ENCODE results near the gene NFE2L2. TPM values are rescaled to one million over a fixed set of nuclear protein-coding genes. Genes with fewer than 3 reads are reported as not detected.
"Not testable (repeated sequence)": the region's sequence is repeated elsewhere in the genome, so short reads cannot be mapped to it uniquely, and the experiment has no call there.

NFE2L2 gene
- total and polyA plus RNA-seq, 12 donors: 26.4 to 67.9 (median 54.9) TPM

DNA sequence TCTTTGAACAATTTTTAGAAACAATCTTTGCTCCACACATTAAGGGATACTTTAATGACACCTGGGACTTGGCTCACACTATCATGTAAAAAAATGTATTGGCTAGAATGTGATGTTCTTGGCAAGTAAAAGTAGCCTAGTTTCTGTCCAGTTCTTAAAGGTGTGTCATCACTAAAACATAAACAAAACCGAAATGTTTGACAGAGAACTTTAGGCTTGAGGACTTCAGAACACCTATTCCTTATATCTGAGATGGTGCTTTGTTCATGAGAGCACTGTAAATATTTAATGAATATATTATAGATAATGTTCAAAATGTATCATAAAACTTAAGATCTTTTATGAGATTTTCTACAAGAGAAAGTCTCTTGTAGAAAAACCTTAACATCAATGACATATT is 71.7 kb downstream of the NFE2L2 start:
- no peak overlapping the region for H3K27ac ChIP-seq
- ATAC-seq (no peak), DNase-seq (no peak)
- no peak overlapping the region for H3K4me3 ChIP-seq
- 85 to 96% methylated on average over 1 of the region's 1 CpG for WGBS, 2 donors
- H3K9me3 ChIP-seq: no peaks in the 10 kb centered on the region
- H3K27me3 ChIP-seq: no peaks in the 10 kb centered on the region
- H3K4me1 ChIP-seq: peaks cover 0 to 9% (median 0%) of the 10 kb centered on the region in 9 donors
- intact Hi-C loops (cut with DNase I): no loop called here
- H3K36me3 ChIP-seq: no peaks in the 10 kb centered on the region
- TF ChIP-seq, protein P1, sequence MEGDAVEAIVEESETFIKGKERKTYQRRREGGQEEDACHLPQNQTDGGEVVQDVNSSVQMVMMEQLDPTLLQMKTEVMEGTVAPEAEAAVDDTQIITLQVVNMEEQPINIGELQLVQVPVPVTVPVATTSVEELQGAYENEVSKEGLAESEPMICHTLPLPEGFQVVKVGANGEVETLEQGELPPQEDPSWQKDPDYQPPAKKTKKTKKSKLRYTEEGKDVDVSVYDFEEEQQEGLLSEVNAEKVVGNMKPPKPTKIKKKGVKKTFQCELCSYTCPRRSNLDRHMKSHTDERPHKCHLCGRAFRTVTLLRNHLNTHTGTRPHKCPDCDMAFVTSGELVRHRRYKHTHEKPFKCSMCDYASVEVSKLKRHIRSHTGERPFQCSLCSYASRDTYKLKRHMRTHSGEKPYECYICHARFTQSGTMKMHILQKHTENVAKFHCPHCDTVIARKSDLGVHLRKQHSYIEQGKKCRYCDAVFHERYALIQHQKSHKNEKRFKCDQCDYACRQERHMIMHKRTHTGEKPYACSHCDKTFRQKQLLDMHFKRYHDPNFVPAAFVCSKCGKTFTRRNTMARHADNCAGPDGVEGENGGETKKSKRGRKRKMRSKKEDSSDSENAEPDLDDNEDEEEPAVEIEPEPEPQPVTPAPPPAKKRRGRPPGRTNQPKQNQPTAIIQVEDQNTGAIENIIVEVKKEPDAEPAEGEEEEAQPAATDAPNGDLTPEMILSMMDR (IDR thresholded peaks at IDR 0.05): no peak

DNA sequence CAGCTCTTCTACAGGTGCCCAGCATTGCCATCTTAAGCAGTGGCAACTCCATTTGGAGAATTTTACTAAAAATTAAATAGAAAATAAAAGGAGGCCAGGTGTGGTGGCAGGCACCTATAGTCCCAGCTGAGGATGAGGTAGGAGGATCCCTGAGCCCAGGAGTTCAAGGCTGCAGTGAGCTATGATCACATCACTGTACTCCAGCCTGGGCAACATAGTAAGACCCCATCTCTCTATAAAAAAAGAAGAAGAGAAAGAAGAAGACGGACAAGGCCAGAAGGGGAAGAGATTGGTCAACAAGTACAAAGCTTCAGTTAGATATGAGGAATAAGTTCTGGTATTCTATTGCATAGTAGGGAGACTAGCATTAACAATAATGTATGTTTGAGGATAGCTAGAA is 73.6 kb downstream of the NFE2L2 start:
- WGBS, 2 donors: 80 to 95% methylated on average over 1 of the region's 1 CpG
- Histone ChIP-seq H3K4me1 (peaks cover 0 to 17% (median 0%) of the 10 kb centered on the region in 9 donors), H3K27ac (no peak overlapping the region), H3K4me3 (no peak overlapping the region), H3K27me3 (no peaks in the 10 kb centered on the region), H3K9me3 (no peaks in the 10 kb centered on the region), H3K36me3 (no peaks in the 10 kb centered on the region)
- no peak for DNase-seq
- TF ChIP-seq, protein P1 (IDR thresholded peaks at IDR 0.05): no peak
- intact Hi-C loops (cut with DNase I): no loop called here
- no peak for ATAC-seq

DNA sequence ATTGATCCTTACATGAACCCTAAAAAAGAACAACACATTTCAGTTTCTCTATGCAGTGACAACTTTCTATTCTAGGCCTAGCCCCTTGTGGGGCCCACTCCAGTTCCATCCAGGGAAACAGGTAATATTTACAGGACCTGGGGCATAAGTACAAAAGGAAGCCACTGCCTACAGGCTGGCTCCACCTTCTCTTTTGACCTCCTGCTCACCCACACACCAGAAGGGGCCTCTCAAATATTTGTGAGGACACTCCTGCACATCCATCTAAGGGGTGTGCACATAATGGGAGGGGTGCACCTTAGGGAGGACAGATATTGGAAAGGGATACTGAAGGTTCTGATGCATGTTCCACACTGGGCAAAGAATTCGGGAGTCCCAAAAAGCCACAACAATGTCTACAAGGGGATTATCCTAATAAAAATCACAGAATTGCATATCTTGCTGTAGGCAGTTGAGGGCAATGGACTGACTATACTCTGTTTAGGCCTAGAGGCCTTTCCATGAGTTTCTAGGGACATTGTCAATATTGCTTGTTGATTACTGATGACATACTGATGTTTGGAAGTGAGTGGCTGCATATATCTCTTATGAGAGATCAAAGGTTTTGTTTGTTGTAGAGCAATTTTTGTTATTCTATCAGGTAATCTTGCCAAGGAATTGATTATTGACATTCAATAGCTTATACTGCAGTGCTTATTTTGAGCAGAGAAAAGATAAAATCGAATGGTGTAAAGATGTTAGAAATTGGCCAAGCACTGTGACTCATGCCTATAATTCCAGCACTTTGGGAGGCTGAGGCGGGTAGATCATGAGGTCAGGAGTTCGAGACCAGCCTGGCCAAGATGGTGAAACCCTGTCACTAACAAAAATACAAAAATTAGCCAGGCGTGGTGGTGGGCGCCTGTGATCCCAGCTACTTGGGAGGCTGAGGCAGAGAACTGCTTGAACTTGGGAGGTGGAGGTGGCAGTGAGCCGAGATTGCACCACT is 75.8 kb downstream of the NFE2L2 start:
- 87 to 91% methylated on average over 7 of the region's 7 CpGs for WGBS, 2 donors
- TF ChIP-seq, protein P1 (IDR thresholded peaks at IDR 0.05): no peak

DNA sequence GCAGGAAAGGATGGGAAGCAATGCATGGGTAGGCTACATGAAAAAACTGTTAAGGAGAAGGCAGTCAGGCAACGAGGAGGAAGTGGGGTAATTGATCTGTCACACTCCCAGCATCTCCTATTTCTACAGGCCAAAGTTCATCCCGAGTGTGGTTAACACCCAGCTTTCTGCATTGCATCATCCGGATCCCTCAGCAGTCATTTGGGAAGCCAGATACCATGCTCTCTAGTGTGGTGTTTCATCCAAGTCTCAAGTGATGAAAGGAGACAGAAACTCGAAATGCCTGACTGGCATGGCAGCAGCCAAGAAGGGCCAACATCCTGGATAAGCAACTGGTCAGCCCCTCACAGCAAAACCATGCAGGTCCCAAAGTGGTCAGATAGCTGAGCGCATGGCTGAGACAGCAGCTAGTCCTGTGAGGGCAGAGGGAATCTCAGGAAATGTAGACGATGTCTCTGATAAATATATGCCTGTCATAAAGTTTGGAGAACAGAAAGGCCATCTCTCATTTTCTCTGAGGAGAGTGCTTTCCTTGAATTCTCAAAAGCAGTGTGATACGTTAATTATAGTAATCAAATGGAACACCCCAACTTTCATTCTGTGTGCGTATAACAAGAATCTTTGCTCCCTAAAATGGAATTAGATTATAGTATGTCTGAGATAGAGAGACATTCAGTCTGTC is 76.8 kb downstream of the NFE2L2 start:
- intact Hi-C loops (cut with DNase I): no loop called here
- no peaks in the 10 kb centered on the region for H3K36me3 ChIP-seq
- peaks cover 0 to 17% (median 0%) of the 10 kb centered on the region in 9 donors for H3K4me1 ChIP-seq
- no peak overlapping the region for H3K4me3 ChIP-seq
- H3K27me3 ChIP-seq: no peaks in the 10 kb centered on the region
- H3K9me3 ChIP-seq: no peaks in the 10 kb centered on the region
- 35 to 39% methylated on average over 8 of the region's 8 CpGs for WGBS, 2 donors
- no peak for DNase-seq
- peak in 6 of 8 donors; percentile 44 to 88 (median 68) for ATAC-seq
- peak overlapping the region in 1 of 10 donors; percentile 15 for H3K27ac ChIP-seq
- TF ChIP-seq, protein P1 (IDR thresholded peaks at IDR 0.05): no peak

More for the DNA sequence above, 75.8 kb downstream of the NFE2L2 start:
- Histone ChIP-seq H3K9me3 (no peaks in the 10 kb centered on the region), H3K4me1 (peaks cover 0 to 17% (median 0%) of the 10 kb centered on the region in 9 donors), H3K36me3 (no peaks in the 10 kb centered on the region), H3K4me3 (no peak overlapping the region), H3K27me3 (no peaks in the 10 kb centered on the region), H3K27ac (no peak overlapping the region)
- ATAC-seq: no peak
- intact Hi-C loops (cut with DNase I): no loop called here
- DNase-seq: no peak

DNA sequence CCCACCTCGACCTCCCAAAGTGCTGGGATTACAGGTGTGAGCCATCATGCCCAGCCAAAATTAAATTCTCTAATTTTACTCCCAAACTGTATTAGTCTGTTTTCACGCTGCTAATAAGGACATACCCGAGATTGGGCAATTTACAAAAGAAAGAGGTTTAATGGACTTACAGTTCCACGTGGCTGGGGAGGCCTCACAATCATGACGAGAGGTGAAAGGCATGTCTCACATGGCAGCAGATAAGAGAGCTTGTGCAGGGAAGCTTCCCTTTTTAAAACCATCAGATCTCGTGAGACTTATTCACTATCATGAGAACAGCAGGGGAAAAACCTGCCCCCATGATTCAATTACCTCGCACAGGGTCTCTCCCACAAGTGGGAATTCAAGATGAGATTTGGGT is 78.5 kb downstream of the NFE2L2 start:
- H3K27ac ChIP-seq; H3K4me3 ChIP-seq; intact Hi-C loops (cut with DNase I); ATAC-seq; H3K9me3 ChIP-seq; H3K36me3 ChIP-seq; DNase-seq; H3K27me3 ChIP-seq: not testable (repeated sequence)
- WGBS, 2 donors: 69 to 79% methylated on average over 7 of the region's 7 CpGs
- peaks cover 0 to 17% (median 0%) of the 10 kb centered on the region in 9 donors for H3K4me1 ChIP-seq

Data from heart right ventricle (tissue), 16 donors.